Breast epithelium (tissue), 4 donors: ENCODE data around the gene RIPOR1. TPM values are rescaled to one million over a fixed set of nuclear protein-coding genes. Genes with fewer than 3 reads are reported as not detected.
"Not testable (repeated sequence)": the region's sequence is repeated elsewhere in the genome, so short reads cannot be mapped to it uniquely, and the experiment has no call there.

Experiments used
- DNase-seq, 2 donors: peaks; one replicate each; pipeline ENCODE4 v3.0.0-alpha.2; 2019; ENCODE audit warnings: low spot score in 2 of 2
- H3K27ac ChIP-seq, 2 donors: fragments of 200-600 bp; sonication (generic) in 1 of 2; one replicate each; pipeline ENCODE4 v1.5.1; 2016 to 2019; ENCODE audit warnings: mild to moderate bottlenecking in 1 of 2
- H3K27me3 ChIP-seq, 2 donors: fragments of 200-600 bp; sonication (generic) in 1 of 2; one replicate each; pipeline versions ENCODE4 v1.5.1 to v1.6.0; 2017 to 2019; ENCODE audit warnings: control low read depth in 1 of 2, mild to moderate bottlenecking in 1 of 2
- H3K36me3 ChIP-seq: fragments of 200-600 bp; one replicate; pipeline ENCODE4 v1.5.1; 2019
- H3K4me1 ChIP-seq, 2 donors: fragments of 200-600 bp; sonication (generic); one replicate each; pipeline ENCODE4 v1.5.1; 2016 to 2019; ENCODE audit warnings: control low read depth in 1 of 2
- H3K4me3 ChIP-seq, 3 donors: fragments of 200-600 bp; sonication (generic); 1 replicate in 2 of 3; 2 replicates in 1 of 3; pipeline ENCODE4 v1.5.1; 2016 to 2019; ENCODE audit warnings: mild to moderate bottlenecking in 3 of 3, moderate library complexity in 2 of 3
- H3K9me3 ChIP-seq, 2 donors: fragments of 200-600 bp; sonication (generic) in 1 of 2; one replicate each; pipeline ENCODE4 v1.5.1; 2016 to 2019; ENCODE audit warnings: control low read depth in 1 of 2
- CTCF ChIP-seq, 3 donors: fragments of 450-650 bp; IDR thresholded peaks; one replicate each; pipeline ENCODE4 v1.5.1; 2016 to 2017; ENCODE audit warnings: antibody characterized with exemption in 3 of 3, mild to moderate bottlenecking in 3 of 3, moderate library complexity in 3 of 3
- POLR2A ChIP-seq: fragments of 450-650 bp; IDR thresholded peaks from one replicate; pipeline ENCODE4 v1.6.1; 2016; ENCODE audit warnings: antibody characterized with exemption, mild to moderate bottlenecking, moderate library complexity
- POLR2AphosphoS5 ChIP-seq, 3 donors: sonication (generic); formaldehyde crosslinking; IDR thresholded peaks; one replicate each; pipeline ENCODE4 v1.6.1; 2017; ENCODE audit warnings: antibody characterized with exemption in 3 of 3
- intact Hi-C: fragments of 100-400 bp; cut with DNase I; formaldehyde crosslinking; loops from one replicate; pipeline ENCODE4 v1.15.1; 2023; ENCODE audit warnings: low total_unique reads
- total RNA-seq, 3 donors: library from RNA; depleted of rRNA; stranded (reverse); fragments of >200 nt; gene quantifications; one replicate each; pipeline ENCODE4 v1.1.0, GENCODE V29; 2016

Gene RIPOR1
- total RNA-seq, 3 donors from 2014 or later: 32.0 to 50.5 (median 33.4) TPM

GRCh38 chr16:67490335-67491096 lies 38.1 kb upstream of the RIPOR1 start:
- Histone ChIP-seq H3K27me3 (no peaks in the 10 kb centered on the region), H3K4me1 (no peaks in the 10 kb centered on the region), H3K27ac (no peak overlapping the region), H3K36me3 (no peaks in the 10 kb centered on the region), H3K9me3 (no peaks in the 10 kb centered on the region), H3K4me3 (no peak overlapping the region)
- DNase-seq: no peak
- intact Hi-C loops: no loop called here
- TF ChIP-seq CTCF (IDR thresholded peaks at IDR 0.05): no peak
- no peak for TF ChIP-seq POLR2AphosphoS5 (IDR thresholded peaks at IDR 0.05)
- no peak for TF ChIP-seq POLR2A

- intact Hi-C loops: no loop called here
- DNase-seq: peak in 1 of 2 donors; percentile 26
- peak overlapping the region; percentile 34 to 63 for H3K27ac ChIP-seq
- no peaks in the 10 kb centered on the region for H3K36me3 ChIP-seq
- TF ChIP-seq POLR2AphosphoS5 (IDR thresholded peaks at IDR 0.05) (peak in 1 of 3 donors; percentile 7), CTCF (IDR thresholded peaks at IDR 0.05) (no peak)
- H3K9me3 ChIP-seq: no peaks in the 10 kb centered on the region
- no peak overlapping the region for H3K4me3 ChIP-seq
- H3K27me3 ChIP-seq: no peaks in the 10 kb centered on the region
- no peaks in the 10 kb centered on the region for H3K4me1 ChIP-seq
Observed at GRCh38 chr16:67499106-67499505, 29.5 kb upstream of the RIPOR1 start.

- Histone ChIP-seq H3K27me3 (no peaks in the 10 kb centered on the region), H3K36me3 (no peaks in the 10 kb centered on the region), H3K4me1 (no peaks in the 10 kb centered on the region), H3K4me3 (no peak overlapping the region), H3K27ac (peak overlapping the region in 1 of 2 donors; percentile 61), H3K9me3 (no peaks in the 10 kb centered on the region)
- no peak for DNase-seq
- intact Hi-C loops: no loop called here
- TF ChIP-seq POLR2A (no peak), POLR2AphosphoS5 (IDR thresholded peaks at IDR 0.05) (peak in 1 of 3 donors; percentile 31), CTCF (IDR thresholded peaks at IDR 0.05) (no peak)
Observed at GRCh38 chr16:67504031-67505021, 24.3 kb upstream of the RIPOR1 start.

DNA sequence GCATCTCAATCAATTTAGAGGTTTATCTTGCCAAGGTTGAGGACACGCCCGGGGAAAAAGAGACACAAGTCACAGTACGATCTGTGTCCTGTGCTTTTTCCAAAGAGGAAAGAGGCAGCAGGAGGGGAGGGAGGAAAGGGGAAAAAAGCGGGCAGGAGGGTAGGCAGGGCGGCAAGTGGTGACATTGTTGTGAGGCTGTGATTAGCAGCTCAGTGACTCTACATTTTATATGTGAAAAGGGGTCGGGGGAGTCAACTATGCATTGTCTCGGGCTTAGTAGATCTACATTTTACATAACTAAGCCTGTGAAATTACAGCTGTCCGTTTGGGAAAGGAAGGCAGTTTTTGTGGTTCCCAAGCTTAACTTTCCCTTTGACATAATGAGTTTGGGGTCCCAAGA lies 22.2 kb upstream of the RIPOR1 start:
- Histone ChIP-seq H3K27ac (no peak overlapping the region), H3K27me3 (no peaks in the 10 kb centered on the region), H3K4me3 (no peak overlapping the region), H3K4me1 (no peaks in the 10 kb centered on the region), H3K36me3 (no peaks in the 10 kb centered on the region), H3K9me3 (no peaks in the 10 kb centered on the region)
- DNase-seq: no peak
- intact Hi-C loops: no loop called here
- TF ChIP-seq CTCF (IDR thresholded peaks at IDR 0.05): no peak
- no peak for TF ChIP-seq POLR2AphosphoS5 (IDR thresholded peaks at IDR 0.05)
- TF ChIP-seq POLR2A: no peak

DNA sequence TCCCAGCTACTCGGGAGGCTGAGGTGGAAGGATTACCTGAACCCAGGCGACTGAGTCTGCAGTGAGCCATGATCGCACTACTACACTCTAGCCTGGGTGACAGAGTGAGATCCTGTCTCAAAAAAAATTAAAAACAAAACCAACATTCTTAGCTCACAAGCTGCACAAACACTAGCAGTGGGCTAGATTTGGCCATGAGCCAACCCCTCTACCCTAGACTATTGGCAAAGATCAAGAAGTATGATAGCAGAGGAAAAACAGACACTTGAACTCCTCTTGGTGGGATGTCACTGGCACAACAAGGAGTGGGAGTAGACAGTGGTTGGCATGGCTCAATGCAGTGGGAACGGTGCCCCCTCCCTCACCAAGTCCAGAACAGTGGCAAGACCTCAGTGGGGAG lies 19.6 kb upstream of the RIPOR1 start:
- no peak overlapping the region for H3K4me3 ChIP-seq
- H3K4me1 ChIP-seq: no peaks in the 10 kb centered on the region
- TF ChIP-seq POLR2AphosphoS5 (IDR thresholded peaks at IDR 0.05): no peak
- no peaks in the 10 kb centered on the region for H3K9me3 ChIP-seq
- H3K27ac ChIP-seq: no peak overlapping the region
- intact Hi-C loops: no loop called here
- DNase-seq: no peak
- H3K27me3 ChIP-seq: no peaks in the 10 kb centered on the region
- no peaks in the 10 kb centered on the region for H3K36me3 ChIP-seq

DNA sequence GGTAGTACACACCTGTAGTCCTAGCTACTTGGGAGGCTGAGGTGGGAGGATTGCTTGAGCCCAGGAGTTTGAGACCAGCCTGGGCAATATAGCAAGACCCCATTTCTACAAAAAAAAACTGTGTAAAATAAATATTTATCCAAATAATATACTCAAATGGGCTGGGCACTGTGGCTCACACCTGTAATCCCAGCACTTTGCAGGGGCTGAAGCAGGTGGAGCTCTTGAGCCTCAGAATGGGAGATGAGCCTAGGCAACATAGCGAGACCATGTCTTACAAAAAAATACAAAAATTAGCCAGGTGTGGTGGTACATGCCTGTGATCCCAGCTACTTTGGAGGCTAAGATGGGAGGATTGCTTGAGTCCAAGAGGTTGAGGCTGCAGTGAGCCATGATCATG lies 14.7 kb upstream of the RIPOR1 start:
- intact Hi-C loops, H3K9me3 ChIP-seq, H3K27ac ChIP-seq, H3K4me3 ChIP-seq, H3K27me3 ChIP-seq, H3K36me3 ChIP-seq, DNase-seq, H3K4me1 ChIP-seq: not testable (repeated sequence)
